Glutamatergic neuron (in vitro differentiated cells): Measurements from ENCODE around the gene ACRV1. TPM values are rescaled to one million over a fixed set of nuclear protein-coding genes. Genes with fewer than 3 reads are reported as not detected.
"Not testable (repeated sequence)": the region's sequence is repeated elsewhere in the genome, so short reads cannot be mapped to it uniquely, and the experiment has no call there.

Experiments used
- DNase-seq: peaks from one replicate; pipeline ENCODE4 v3.0.0; 2022
- H3K27ac Mint-ChIP-seq: one replicate; pipeline ENCODE4 v1.8.0; 2020; ENCODE audit warnings: mild to moderate bottlenecking, mixed read lengths, inconsistent platforms; ENCODE audit not compliant: unreplicated experiment
- H3K27me3 Mint-ChIP-seq: one replicate; pipeline ENCODE4 v1.8.0; 2020; ENCODE audit warnings: mild to moderate bottlenecking, moderate library complexity, mixed read lengths, inconsistent platforms; ENCODE audit not compliant: unreplicated experiment
- H3K36me3 Mint-ChIP-seq: one replicate; pipeline ENCODE4 v1.8.0; 2020; ENCODE audit warnings: mild to moderate bottlenecking, mixed read lengths, inconsistent platforms; ENCODE audit not compliant: unreplicated experiment
- H3K4me1 Mint-ChIP-seq: one replicate; pipeline ENCODE4 v1.8.0; 2020; ENCODE audit warnings: mild to moderate bottlenecking, low read depth, mixed read lengths, inconsistent platforms; ENCODE audit not compliant: unreplicated experiment
- H3K4me3 Mint-ChIP-seq: one replicate; pipeline ENCODE4 v1.8.0; 2020; ENCODE audit warnings: mild to moderate bottlenecking, mixed read lengths, inconsistent platforms; ENCODE audit not compliant: unreplicated experiment
- H3K9me3 Mint-ChIP-seq: one replicate; pipeline ENCODE4 v1.8.0; 2020; ENCODE audit warnings: mild to moderate bottlenecking, moderate library complexity, mixed read lengths, inconsistent platforms; ENCODE audit not compliant: unreplicated experiment
- long read RNA-seq: library from polyadenylated mRNA; unstranded; transcript quantifications from one replicate; pipeline ENCODE4 v2.0.0, GENCODE V29; 2020; ENCODE audit not compliant: unreplicated experiment
- total RNA-seq: library from RNA; stranded (reverse); fragmentation: NEBNext Ultra II Directional; extraction: Animal tissue kit (Norgen Biotek cat#: 25700); gene quantifications from one replicate; pipeline ENCODE4 v1.2.1, GENCODE V29; 2021; ENCODE audit not compliant: unreplicated experiment
- TF ChIP-seq, protein P1 (sequence below): fragments of 200-600 bp; sonication (generic); IDR thresholded peaks from one replicate; pipeline ENCODE4 v1.5.0; 2021; ENCODE audit not compliant: partially characterized antibody, unreplicated experiment

ACRV1 gene, protein sequence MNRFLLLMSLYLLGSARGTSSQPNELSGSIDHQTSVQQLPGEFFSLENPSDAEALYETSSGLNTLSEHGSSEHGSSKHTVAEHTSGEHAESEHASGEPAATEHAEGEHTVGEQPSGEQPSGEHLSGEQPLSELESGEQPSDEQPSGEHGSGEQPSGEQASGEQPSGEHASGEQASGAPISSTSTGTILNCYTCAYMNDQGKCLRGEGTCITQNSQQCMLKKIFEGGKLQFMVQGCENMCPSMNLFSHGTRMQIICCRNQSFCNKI
- total RNA-seq: not detected
- long read RNA-seq: 0 reads

DNA sequence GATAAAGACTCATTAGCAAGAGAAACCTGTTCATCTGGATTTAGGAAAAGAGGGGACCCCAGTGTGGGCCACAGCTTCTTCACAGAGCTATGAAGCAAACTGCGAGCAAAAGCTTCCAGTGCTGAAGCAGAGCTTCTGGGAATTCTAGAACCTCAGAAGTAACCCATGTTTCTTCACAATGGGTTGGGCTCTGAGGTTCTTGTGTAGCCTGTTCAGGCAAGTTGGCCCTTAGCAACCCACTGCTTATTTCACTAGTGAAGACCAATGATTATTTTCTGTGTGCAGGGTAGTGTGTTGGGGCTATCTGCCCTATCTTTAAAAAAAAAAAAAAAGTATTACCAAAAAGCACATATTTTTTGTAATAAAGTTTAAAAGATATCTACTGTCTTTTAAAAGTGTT lies at the start of gene ACRV1:
ACRV1 (minus strand) TSS at position 101 of the 400 bp plus-strand sequence; CDS start at position 34, 67 bp downstream.
- no peaks in the 10 kb centered on the region for H3K27me3 Mint-ChIP-seq
- DNase-seq: no peak
- TF ChIP-seq, protein P1, sequence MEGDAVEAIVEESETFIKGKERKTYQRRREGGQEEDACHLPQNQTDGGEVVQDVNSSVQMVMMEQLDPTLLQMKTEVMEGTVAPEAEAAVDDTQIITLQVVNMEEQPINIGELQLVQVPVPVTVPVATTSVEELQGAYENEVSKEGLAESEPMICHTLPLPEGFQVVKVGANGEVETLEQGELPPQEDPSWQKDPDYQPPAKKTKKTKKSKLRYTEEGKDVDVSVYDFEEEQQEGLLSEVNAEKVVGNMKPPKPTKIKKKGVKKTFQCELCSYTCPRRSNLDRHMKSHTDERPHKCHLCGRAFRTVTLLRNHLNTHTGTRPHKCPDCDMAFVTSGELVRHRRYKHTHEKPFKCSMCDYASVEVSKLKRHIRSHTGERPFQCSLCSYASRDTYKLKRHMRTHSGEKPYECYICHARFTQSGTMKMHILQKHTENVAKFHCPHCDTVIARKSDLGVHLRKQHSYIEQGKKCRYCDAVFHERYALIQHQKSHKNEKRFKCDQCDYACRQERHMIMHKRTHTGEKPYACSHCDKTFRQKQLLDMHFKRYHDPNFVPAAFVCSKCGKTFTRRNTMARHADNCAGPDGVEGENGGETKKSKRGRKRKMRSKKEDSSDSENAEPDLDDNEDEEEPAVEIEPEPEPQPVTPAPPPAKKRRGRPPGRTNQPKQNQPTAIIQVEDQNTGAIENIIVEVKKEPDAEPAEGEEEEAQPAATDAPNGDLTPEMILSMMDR: no peak
- no peaks in the 10 kb centered on the region for H3K9me3 Mint-ChIP-seq
- no peak within 1 kb of the TSS for H3K27ac Mint-ChIP-seq
- no peak within 1 kb of the TSS for H3K4me3 Mint-ChIP-seq
- H3K4me1 Mint-ChIP-seq: no peaks in the 10 kb centered on the region
- no peaks in the 10 kb centered on the region for H3K36me3 Mint-ChIP-seq

DNA sequence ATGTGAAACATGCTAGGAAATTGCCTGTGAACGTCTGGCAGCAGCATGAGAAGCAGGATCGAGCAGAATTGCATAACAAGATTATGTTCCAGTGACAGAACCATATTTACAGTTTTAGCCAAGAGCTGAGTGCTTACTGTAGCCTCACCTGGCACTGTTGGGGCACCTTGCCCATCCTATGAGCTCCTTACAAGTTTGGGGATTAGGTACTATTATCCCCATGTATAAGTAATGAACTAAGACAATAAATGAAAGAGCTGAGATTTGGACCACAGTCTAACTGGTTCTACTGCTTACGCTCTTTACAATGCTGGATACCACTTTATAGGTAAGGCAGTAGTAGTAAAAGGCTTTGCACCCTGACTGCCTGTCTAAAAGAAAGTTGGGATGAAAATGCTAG lies 48.3 kb upstream of the ACRV1 start:
- Mint-ChIP-seq H3K9me3 (no peaks in the 10 kb centered on the region), H3K4me1 (no peaks in the 10 kb centered on the region), H3K27me3 (no peaks in the 10 kb centered on the region), H3K27ac (no peak overlapping the region), H3K4me3 (no peak overlapping the region), H3K36me3 (no peaks in the 10 kb centered on the region)
- TF ChIP-seq, protein P1: no peak
- no peak for DNase-seq

DNA sequence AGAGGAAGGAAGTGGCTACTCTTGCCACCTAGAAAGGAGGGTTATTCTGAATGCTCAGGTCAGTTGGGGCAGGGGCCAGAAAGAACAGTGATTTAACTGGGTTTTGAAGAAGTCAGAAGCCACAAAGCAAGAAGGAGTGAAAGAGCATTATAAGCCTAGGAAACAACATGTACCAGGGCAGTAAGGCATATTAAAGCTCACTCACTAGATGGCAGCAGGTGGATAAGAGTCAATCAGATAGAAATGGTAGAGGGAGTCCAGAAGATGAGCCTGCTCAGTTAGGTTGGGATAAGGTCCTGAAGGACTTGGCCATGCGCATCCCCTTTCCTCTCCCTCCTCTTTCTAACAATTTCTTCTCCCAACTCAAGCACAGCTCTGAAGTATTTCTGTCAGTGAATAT lies 43.5 kb upstream of the ACRV1 start:
- H3K27me3 Mint-ChIP-seq: no peaks in the 10 kb centered on the region
- no peak for DNase-seq
- no peaks in the 10 kb centered on the region for H3K4me1 Mint-ChIP-seq
- H3K36me3 Mint-ChIP-seq: no peaks in the 10 kb centered on the region
- H3K27ac Mint-ChIP-seq: no peak overlapping the region
- no peaks in the 10 kb centered on the region for H3K9me3 Mint-ChIP-seq
- no peak overlapping the region for H3K4me3 Mint-ChIP-seq
- TF ChIP-seq, protein P1: no peak

DNA sequence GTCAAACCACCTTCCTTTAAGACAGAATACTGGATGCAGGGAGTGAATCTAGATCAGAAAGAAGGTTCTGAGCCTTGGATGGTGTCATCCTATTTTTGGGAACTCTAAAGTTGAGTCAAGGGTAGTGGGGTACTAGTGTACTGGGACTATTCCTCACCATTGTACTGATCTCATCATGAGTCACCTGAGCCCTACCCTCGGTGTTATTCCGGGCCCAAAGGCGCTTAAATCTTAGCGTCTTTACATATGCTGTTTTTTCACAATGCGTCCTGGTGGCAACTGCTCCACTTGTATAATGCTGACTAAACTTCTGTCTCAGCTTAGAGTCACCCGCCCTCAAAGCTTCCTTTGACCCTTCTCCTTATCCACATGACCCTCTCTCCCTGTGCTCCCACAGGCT lies 40.1 kb upstream of the ACRV1 start:
- H3K27ac Mint-ChIP-seq: no peak overlapping the region
- no peak for DNase-seq
- no peak overlapping the region for H3K4me3 Mint-ChIP-seq
- TF ChIP-seq, protein P1: no peak
- no peaks in the 10 kb centered on the region for H3K9me3 Mint-ChIP-seq
- no peaks in the 10 kb centered on the region for H3K27me3 Mint-ChIP-seq
- H3K36me3 Mint-ChIP-seq: no peaks in the 10 kb centered on the region
- no peaks in the 10 kb centered on the region for H3K4me1 Mint-ChIP-seq

DNA sequence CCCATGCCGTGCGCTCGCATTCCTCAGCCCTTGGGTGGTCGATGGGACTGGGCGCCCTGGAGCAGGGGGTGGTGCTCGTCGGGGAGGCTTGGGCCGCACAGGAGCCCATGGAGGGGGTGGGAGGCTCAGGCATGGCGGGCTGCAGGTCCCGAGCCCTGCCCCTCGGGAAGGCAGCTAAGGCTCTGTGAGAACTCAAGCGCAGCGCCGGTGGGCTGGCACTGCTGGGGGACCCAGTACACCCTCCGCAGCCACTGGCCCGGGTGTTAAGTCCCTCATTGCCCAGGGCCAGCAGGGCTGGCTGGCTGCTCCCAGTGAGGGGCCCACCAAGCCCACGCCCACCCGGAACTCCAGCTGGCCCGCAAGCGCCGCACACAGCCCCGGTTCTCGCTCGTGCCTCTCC lies 24.0 kb upstream of the ACRV1 start:
- DNase-seq, H3K27ac Mint-ChIP-seq, H3K27me3 Mint-ChIP-seq, H3K4me3 Mint-ChIP-seq, H3K9me3 Mint-ChIP-seq, H3K36me3 Mint-ChIP-seq, H3K4me1 Mint-ChIP-seq: not testable (repeated sequence)
